ENCODE measurements around the gene CTTN. TPM values are rescaled to one million over a fixed set of nuclear protein-coding genes. Genes with fewer than 3 reads are reported as not detected.
"Not testable (repeated sequence)": the region's sequence is repeated elsewhere in the genome, so short reads cannot be mapped to it uniquely, and the experiment has no call there.

Gene CTTN
- total RNA-seq, 6 experiments from 2014 or later: 365 to 411 (median 374) TPM

DNA sequence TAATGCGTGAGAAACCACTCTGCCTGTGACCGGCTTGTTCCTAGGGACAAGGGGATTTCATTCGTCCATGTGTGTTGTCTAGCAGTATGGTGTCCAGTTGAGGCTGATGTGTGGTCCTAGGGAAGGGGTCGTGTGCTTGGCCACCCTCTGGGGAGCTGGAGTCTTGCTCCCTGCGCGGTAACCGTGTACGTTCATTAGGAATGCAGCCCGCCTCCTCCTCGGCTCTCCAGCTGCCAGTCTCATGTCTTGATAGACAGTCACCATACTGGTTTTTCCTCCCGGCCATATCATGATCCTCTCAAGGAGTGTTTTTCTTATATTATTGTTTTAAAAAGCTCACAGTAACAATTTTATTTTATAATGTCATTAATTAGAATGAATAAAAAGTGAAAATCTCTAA lies 5.9 kb downstream of the CTTN start:
- no peak for DNase-seq
- Mint-ChIP-seq H3K4me1 (ENCODE audit: low read depth) (peaks cover 23% of the 10 kb centered on the region), H3K27ac (no peak overlapping the region), H3K9me3 (no peaks in the 10 kb centered on the region), H3K4me3 (no peak overlapping the region), H3K36me3 (ENCODE audit: low read depth) (peaks cover 33% of the 10 kb centered on the region), H3K27me3 (ENCODE audit: insufficient read depth) (0 out of 2 replicates have a peak, but pooled peaks cover 2% of the 10 kb centered on the region)
- TF ChIP-seq, protein P1, sequence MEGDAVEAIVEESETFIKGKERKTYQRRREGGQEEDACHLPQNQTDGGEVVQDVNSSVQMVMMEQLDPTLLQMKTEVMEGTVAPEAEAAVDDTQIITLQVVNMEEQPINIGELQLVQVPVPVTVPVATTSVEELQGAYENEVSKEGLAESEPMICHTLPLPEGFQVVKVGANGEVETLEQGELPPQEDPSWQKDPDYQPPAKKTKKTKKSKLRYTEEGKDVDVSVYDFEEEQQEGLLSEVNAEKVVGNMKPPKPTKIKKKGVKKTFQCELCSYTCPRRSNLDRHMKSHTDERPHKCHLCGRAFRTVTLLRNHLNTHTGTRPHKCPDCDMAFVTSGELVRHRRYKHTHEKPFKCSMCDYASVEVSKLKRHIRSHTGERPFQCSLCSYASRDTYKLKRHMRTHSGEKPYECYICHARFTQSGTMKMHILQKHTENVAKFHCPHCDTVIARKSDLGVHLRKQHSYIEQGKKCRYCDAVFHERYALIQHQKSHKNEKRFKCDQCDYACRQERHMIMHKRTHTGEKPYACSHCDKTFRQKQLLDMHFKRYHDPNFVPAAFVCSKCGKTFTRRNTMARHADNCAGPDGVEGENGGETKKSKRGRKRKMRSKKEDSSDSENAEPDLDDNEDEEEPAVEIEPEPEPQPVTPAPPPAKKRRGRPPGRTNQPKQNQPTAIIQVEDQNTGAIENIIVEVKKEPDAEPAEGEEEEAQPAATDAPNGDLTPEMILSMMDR (IDR thresholded peaks at IDR 0.05): no peak

DNA sequence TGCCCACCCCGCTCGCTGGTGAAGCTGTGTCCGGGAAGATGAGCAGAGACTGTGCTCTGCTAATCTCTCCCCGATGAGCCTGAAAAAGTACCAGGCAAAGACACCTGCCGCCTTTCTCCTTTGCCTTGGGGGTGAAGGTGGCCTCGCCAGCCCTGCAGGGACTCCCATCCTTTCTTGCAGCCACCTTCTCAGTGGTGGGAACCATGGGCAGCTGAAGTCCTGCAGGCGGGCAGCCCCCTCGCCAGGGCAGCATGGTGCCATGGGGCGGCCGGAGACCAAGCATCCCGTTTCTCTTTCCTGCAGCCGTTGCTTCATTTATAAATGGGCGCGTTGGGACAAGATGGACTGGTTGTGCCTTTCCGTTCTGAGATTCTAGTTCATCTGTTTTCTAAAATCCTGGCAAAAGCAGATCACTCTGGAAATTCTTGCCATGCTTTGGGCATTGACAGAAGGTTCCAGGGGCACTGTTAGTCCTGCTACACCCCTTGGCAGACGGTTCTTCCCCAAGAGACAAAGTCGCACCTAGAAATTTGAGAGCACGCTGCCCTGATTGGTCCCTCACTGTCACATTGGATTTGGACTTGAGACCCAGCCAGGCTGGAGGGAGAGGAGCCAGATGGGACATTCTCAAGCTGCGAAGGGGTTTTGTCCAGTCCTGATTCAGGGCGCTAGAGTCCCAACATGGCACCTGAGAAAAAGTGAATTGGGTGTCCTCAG lies 7.5 kb downstream of the CTTN start:
- peaks cover 3% of the 10 kb centered on the region; the same call in 1 of the 2 replicates for H3K27me3 Mint-ChIP-seq (ENCODE audit: insufficient read depth)
- no peak overlapping the region for H3K27ac Mint-ChIP-seq
- TF ChIP-seq, protein P1 (IDR thresholded peaks at IDR 0.05): no peak
- peaks cover 40% of the 10 kb centered on the region for H3K36me3 Mint-ChIP-seq (ENCODE audit: low read depth)
- H3K9me3 Mint-ChIP-seq: no peaks in the 10 kb centered on the region
- H3K4me1 Mint-ChIP-seq (ENCODE audit: low read depth): peaks cover 12% of the 10 kb centered on the region
- no peak overlapping the region for H3K4me3 Mint-ChIP-seq
- DNase-seq: no peak

DNA sequence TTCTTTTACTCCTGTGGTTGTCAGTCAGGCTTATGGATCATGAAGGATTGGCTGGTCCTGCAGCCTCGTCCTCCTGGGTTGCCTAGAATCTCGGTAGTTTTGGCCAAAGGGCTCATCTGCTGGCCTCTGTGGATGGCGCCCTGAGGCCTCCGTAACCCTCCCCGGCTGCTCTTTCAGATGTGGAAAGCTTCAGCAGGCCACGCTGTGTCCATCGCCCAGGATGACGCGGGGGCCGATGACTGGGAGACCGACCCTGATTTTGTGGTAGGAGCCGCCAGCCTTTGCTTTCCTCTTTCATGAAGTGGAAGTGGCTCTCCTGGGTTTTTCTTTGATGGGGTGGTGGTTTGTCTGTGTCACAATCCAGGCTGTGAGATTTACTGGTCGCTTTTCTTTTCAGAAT lies 8.8 kb downstream of the CTTN start:
- Mint-ChIP-seq H3K36me3 (ENCODE audit: low read depth) (peaks cover 48% of the 10 kb centered on the region), H3K27ac (no peak overlapping the region), H3K27me3 (ENCODE audit: insufficient read depth) (peaks cover 2% of the 10 kb centered on the region; the same call in 1 of the 2 replicates), H3K4me3 (no peak overlapping the region), H3K4me1 (ENCODE audit: low read depth) (peaks cover 8% of the 10 kb centered on the region), H3K9me3 (no peaks in the 10 kb centered on the region)
- TF ChIP-seq, protein P1 (IDR thresholded peaks at IDR 0.05): no peak
- no peak for DNase-seq

DNA sequence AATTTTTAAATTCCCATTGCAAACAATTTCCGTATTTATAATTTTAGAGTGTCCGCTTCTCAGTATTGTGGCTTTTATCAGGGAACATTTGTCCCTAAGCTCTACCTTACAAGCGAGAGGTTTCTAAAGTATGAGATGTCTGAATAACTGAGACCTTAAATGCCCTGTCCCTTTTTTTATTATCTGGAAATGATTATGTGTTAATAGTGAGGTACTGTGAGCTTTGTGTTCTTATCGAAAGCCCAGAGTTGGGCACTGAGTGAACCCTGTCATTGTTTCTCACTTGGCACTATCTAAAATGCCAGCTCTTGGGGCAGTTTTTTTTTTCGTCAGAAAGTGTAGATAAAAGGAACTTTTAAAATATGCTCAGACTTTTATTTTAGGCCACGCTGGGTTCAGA lies 9.5 kb downstream of the CTTN start:
- H3K9me3 Mint-ChIP-seq: no peaks in the 10 kb centered on the region
- TF ChIP-seq, protein P1 (IDR thresholded peaks at IDR 0.05): no peak
- peaks cover 2% of the 10 kb centered on the region; the same call in 1 of the 2 replicates for H3K27me3 Mint-ChIP-seq (ENCODE audit: insufficient read depth)
- DNase-seq: no peak
- H3K4me3 Mint-ChIP-seq: no peak overlapping the region
- peaks cover 1% of the 10 kb centered on the region for H3K4me1 Mint-ChIP-seq (ENCODE audit: low read depth)
- H3K36me3 Mint-ChIP-seq (ENCODE audit: low read depth): peaks cover 46% of the 10 kb centered on the region
- no peak overlapping the region for H3K27ac Mint-ChIP-seq

DNA sequence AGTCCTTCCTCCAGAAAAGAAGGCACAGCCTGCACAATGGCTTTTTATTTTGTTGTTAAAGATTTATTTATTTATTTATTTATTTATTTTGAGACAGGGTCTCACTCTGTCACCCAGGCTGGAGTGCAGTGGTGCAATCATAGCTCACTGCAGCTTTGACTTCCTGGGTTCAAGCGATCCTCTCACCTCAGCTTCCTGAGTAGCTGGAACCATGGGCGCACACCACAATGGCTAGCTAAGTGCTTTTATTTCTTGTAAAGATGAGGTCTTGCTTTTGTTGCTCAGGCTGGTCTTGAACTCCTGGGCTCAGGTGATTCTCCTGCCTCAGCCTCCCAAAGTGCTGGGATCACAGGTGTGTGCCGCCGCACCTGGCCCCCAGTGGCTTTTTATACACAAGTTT lies 10.0 kb downstream of the CTTN start:
- H3K27me3 Mint-ChIP-seq (ENCODE audit: insufficient read depth); DNase-seq; H3K4me1 Mint-ChIP-seq (ENCODE audit: low read depth); H3K27ac Mint-ChIP-seq; H3K9me3 Mint-ChIP-seq; H3K4me3 Mint-ChIP-seq: not testable (repeated sequence)
- H3K36me3 Mint-ChIP-seq (ENCODE audit: low read depth): peaks cover 51% of the 10 kb centered on the region

DNA sequence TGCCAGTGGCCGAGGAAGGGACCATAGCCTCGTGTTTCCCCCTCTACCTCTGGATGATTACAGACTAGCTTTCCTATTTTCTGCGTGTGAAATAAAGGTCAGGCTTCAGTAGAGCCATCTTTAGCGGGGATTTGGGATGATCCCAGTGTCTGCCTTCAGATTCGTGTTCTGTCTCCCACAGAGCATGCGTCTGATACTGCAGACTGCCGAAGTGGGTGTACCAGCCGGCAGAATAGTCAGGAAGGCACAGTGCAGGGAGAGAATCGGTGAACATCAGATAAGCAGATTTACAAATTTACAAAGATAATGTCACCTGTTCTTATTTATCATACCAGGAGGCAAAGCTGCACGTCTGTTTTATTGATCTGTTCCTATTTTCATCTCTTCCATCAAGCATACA lies 11.1 kb downstream of the CTTN start:
- Mint-ChIP-seq H3K27me3 (ENCODE audit: insufficient read depth) (peaks cover 2% of the 10 kb centered on the region; the same call in 1 of the 2 replicates), H3K4me1 (ENCODE audit: low read depth) (peaks cover 2% of the 10 kb centered on the region), H3K4me3 (no peak overlapping the region), H3K9me3 (no peaks in the 10 kb centered on the region), H3K36me3 (ENCODE audit: low read depth) (peaks cover 51% of the 10 kb centered on the region), H3K27ac (peak overlapping the region; percentile 38; the same call in 1 of the 2 replicates)
- TF ChIP-seq, protein P1 (IDR thresholded peaks at IDR 0.05): no peak
- no peak for DNase-seq
